ENCODE measurements around the gene FOXG1.

The FOXG1 gene

DNA sequence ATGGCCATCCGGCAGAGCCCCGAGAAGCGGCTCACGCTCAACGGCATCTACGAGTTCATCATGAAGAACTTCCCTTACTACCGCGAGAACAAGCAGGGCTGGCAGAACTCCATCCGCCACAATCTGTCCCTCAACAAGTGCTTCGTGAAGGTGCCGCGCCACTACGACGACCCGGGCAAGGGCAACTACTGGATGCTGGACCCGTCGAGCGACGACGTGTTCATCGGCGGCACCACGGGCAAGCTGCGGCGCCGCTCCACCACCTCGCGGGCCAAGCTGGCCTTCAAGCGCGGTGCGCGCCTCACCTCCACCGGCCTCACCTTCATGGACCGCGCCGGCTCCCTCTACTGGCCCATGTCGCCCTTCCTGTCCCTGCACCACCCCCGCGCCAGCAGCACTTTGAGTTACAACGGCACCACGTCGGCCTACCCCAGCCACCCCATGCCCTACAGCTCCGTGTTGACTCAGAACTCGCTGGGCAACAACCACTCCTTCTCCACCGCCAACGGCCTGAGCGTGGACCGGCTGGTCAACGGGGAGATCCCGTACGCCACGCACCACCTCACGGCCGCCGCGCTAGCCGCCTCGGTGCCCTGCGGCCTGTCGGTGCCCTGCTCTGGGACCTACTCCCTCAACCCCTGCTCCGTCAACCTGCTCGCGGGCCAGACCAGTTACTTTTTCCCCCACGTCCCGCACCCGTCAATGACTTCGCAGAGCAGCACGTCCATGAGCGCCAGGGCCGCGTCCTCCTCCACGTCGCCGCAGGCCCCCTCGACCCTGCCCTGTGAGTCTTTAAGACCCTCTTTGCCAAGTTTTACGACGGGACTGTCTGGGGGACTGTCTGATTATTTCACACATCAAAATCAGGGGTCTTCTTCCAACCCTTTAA, 1.5 kb downstream of the FOXG1 start:
- Histone ChIP-seq H3K4me1 (no peaks in the 10 kb centered on the region), H3K36me3 (no peaks in the 10 kb centered on the region), H3K4me3 (ENCODE audit: low read depth, low read length) (no peak overlapping the region), H3K9me3 (no peaks in the 10 kb centered on the region), H3K27me3 (peaks cover 24% of the 10 kb centered on the region)
- DNase-seq, result no peak
- TF ChIP-seq, protein P1, sequence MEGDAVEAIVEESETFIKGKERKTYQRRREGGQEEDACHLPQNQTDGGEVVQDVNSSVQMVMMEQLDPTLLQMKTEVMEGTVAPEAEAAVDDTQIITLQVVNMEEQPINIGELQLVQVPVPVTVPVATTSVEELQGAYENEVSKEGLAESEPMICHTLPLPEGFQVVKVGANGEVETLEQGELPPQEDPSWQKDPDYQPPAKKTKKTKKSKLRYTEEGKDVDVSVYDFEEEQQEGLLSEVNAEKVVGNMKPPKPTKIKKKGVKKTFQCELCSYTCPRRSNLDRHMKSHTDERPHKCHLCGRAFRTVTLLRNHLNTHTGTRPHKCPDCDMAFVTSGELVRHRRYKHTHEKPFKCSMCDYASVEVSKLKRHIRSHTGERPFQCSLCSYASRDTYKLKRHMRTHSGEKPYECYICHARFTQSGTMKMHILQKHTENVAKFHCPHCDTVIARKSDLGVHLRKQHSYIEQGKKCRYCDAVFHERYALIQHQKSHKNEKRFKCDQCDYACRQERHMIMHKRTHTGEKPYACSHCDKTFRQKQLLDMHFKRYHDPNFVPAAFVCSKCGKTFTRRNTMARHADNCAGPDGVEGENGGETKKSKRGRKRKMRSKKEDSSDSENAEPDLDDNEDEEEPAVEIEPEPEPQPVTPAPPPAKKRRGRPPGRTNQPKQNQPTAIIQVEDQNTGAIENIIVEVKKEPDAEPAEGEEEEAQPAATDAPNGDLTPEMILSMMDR (IDR thresholded peaks at IDR 0.05; ENCODE audit: low read depth, low read length), result no peak

DNA sequence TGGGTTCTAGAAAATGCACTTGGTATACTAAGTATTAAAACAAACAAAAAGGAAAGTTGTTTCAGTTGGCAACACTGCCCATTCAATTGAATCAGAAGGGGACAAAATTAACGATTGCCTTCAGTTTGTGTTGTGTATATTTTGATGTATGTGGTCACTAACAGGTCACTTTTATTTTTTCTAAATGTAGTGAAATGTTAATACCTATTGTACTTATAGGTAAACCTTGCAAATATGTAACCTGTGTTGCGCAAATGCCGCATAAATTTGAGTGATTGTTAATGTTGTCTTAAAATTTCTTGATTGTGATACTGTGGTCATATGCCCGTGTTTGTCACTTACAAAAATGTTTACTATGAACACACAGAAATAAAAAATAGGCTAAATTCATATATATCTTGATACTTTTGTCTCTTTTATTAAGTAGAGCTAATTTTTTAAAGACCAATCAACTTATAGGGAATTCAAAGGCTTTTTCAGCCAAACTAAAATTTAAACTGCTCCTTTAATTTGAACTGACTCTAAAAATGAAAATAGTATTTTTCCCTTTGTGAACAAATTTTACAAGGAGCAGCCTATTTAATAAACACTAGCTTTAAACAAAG, 2.8 kb downstream of the FOXG1 start:
- no peaks in the 10 kb centered on the region for H3K4me1 ChIP-seq
- no peaks in the 10 kb centered on the region for H3K36me3 ChIP-seq
- TF ChIP-seq, protein P1 (IDR thresholded peaks at IDR 0.05; ENCODE audit: low read depth, low read length), result no peak
- H3K4me3 ChIP-seq (ENCODE audit: low read depth, low read length), result no peak overlapping the region
- H3K27me3 ChIP-seq, result peaks cover 29% of the 10 kb centered on the region
- H3K9me3 ChIP-seq, result no peaks in the 10 kb centered on the region
- DNase-seq, result no peak

DNA sequence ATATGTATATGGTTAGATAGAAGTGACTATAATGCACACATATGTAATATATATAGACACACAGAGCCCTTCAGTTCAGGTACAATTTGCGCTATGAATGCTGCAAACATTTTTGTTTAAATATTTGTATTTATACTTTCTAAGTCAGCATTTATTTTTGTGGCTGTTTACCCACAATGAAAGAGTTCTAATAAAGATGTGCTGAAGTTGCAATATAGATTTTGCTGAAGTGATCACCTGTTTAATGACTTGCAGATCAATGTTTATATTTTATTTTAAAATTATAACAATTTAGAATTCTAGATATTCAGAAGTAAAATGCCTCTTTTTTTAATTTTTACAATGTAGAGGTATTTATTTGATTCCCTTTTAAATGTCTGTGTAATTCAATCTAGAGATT, 3.5 kb downstream of the FOXG1 start:
- TF ChIP-seq, protein P1 (IDR thresholded peaks at IDR 0.05; ENCODE audit: low read depth, low read length), result no peak
- H3K9me3 ChIP-seq, result no peaks in the 10 kb centered on the region
- H3K4me1 ChIP-seq, result no peaks in the 10 kb centered on the region
- H3K4me3 ChIP-seq (ENCODE audit: low read depth, low read length), result no peak overlapping the region
- no peaks in the 10 kb centered on the region for H3K36me3 ChIP-seq
- DNase-seq, result no peak
- H3K27me3 ChIP-seq, result peaks cover 28% of the 10 kb centered on the region

DNA sequence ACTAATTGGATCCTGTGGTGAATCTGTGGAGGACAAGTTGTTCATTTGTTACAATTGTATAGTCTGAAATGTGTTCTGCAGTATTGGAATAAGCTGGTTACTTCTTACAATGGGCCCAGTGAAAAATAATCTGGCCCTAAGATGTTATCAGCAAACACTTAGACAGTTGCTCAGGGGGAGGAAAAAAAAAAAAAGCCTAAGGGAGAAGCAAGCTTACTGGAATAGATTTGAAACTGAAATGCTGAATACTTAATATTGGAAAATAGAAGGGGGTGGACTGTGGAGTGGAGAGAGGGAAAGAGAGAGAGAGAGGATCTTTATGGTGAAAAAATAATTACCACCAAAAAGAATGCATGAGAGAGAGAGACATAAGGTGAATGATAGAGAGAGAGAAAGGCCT, 4.0 kb downstream of the FOXG1 start:
- no peak for DNase-seq
- Histone ChIP-seq H3K36me3 (no peaks in the 10 kb centered on the region), H3K4me1 (no peaks in the 10 kb centered on the region), H3K9me3 (no peaks in the 10 kb centered on the region), H3K4me3 (ENCODE audit: low read depth, low read length) (no peak overlapping the region), H3K27me3 (peaks cover 27% of the 10 kb centered on the region)
- TF ChIP-seq, protein P1 (IDR thresholded peaks at IDR 0.05; ENCODE audit: low read depth, low read length), result no peak

DNA sequence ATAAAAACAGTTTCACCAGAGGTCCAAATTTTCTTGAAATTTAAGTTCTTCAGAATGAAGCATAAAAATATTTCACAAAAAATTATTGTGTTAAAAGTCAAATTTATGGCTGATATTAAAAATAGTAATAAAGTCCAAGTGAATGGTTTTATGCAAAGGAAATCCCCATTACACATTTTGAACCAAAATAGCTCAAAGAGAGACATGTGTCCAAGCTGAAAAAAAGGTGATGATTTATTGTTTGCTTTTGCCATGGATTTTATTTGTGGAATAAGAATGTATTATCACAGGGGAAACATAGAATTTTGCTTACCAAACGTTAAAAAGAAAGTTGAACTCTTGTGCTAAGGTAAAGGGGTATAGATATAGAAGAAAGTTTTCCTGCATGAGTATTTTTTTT, 4.6 kb downstream of the FOXG1 start:
- Histone ChIP-seq H3K36me3 (no peaks in the 10 kb centered on the region), H3K4me1 (no peaks in the 10 kb centered on the region), H3K9me3 (no peaks in the 10 kb centered on the region), H3K27me3 (peaks cover 27% of the 10 kb centered on the region), H3K4me3 (ENCODE audit: low read depth, low read length) (no peak overlapping the region)
- TF ChIP-seq, protein P1 (IDR thresholded peaks at IDR 0.05; ENCODE audit: low read depth, low read length), result no peak
- no peak for DNase-seq

DNA sequence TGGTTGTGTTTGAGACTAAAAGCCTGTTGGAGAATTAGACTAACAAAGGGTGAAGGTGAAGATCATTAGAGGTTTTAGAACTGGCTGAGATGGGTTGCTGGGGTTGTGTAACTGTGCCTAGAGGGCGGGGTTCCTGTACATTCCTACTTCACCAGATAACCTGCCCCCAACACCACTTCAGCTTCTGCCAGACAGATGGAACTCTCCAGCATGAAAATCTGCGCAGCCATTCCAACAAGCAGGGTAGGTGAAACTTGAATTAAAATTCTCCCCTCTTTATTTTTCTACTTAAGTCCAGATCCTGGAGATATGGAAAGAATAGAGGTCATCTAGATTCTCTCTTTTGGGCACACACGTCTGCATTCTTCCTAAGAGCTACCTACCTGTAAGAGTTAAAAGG, 6.0 kb downstream of the FOXG1 start:
- H3K4me1 ChIP-seq, result no peaks in the 10 kb centered on the region

More for the DNA sequence above, 6.0 kb downstream of the FOXG1 start:
- H3K36me3 ChIP-seq, result no peaks in the 10 kb centered on the region
- H3K9me3 ChIP-seq, result no peaks in the 10 kb centered on the region
- H3K4me3 ChIP-seq (ENCODE audit: low read depth, low read length), result no peak overlapping the region
- TF ChIP-seq, protein P1 (IDR thresholded peaks at IDR 0.05; ENCODE audit: low read depth, low read length), result no peak
- DNase-seq, result no peak
- peaks cover 36% of the 10 kb centered on the region for H3K27me3 ChIP-seq
